ENCODE data around the gene STAP1. TPM values are rescaled to one million over a fixed set of nuclear protein-coding genes. Genes with fewer than 3 reads are reported as not detected.
"Not testable (repeated sequence)": the region's sequence is repeated elsewhere in the genome, so short reads cannot be mapped to it uniquely, and the experiment has no call there.

STAP1 gene
- total RNA-seq, 1 donor from 2014 or later: 1.7 TPM

DNA sequence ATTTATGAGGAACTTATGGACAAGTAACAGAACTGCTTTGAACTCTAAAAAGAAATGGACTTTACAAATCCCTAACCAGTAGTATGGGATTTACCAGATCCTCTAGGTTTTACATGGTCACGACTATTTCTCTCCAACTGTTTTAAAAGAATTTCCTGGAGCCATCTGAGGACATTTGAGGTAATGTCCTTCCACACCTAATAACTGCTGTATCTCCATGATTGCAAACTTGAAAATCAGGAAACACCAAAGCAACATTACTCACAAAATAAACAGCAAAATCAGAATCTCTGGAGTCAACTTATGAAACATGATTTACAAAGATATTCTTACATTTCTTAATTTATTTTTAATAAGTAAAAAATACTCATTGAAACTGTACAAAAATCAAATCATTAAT, 58.0 kb downstream of the STAP1 start:
- DNase-seq: no peak
- peaks cover 38% of the 10 kb centered on the region for H3K36me3 ChIP-seq
- no peak for TF ChIP-seq CTCF (IDR thresholded peaks at IDR 0.05)
- no peaks in the 10 kb centered on the region for H3K4me1 ChIP-seq
- no peak overlapping the region for H3K27ac ChIP-seq
- no peak overlapping the region for H3K4me3 ChIP-seq
- H3K9me3 ChIP-seq: no peaks in the 10 kb centered on the region
- no peaks in the 10 kb centered on the region for H3K27me3 ChIP-seq
- ATAC-seq: no peak
- intact Hi-C loops (cut with DNase I): no loop called here

DNA sequence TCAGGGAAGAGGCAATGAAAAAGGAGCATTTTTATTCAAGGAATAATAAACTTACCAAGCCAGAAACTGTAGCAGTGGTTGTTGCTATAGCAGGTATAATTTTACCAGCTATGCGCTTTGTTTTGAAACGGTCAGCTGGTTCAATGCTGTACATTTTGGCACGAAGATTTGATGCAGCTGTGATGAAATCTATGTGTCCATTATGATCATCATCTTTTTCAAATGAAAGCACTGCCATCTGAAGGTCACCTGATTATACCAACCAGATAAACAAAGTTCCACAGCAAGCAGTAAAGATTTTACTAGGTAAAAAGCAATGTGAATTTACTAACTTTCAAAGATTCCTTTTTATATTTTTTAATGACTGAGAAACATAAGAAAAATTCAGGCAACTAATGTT, 66.4 kb downstream of the STAP1 start:
- intact Hi-C loops (cut with DNase I): no loop called here
- Histone ChIP-seq H3K9me3 (no peaks in the 10 kb centered on the region), H3K4me3 (no peak overlapping the region), H3K27me3 (no peaks in the 10 kb centered on the region), H3K4me1 (no peaks in the 10 kb centered on the region), H3K27ac (no peak overlapping the region), H3K36me3 (peaks cover 82% of the 10 kb centered on the region)
- ATAC-seq: no peak
- no peak for TF ChIP-seq CTCF (IDR thresholded peaks at IDR 0.05)
- DNase-seq: no peak

DNA sequence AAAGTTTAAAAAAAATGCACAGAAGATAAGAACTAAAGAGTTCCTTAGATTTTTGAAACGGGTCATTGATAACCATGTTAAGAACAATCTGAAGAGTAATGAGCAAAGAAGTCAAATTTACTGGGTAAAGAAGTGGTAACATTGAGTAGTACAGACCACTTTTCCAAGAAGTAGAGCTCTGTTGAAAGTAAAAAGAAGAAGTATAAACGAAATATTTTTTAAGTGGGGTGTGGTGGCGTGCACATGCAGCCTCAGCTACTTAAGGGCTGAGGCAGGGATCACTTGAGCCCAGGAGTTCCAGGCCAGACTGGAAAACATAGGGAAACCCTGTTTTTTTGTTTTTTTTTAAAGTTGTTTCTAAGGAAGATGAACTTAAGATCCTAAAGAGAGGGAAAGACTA, 74.0 kb downstream of the STAP1 start:
- no peak for TF ChIP-seq CTCF (IDR thresholded peaks at IDR 0.05)
- intact Hi-C loops (cut with DNase I): no loop called here
- no peaks in the 10 kb centered on the region for H3K27me3 ChIP-seq
- H3K27ac ChIP-seq: no peak overlapping the region
- no peaks in the 10 kb centered on the region for H3K4me1 ChIP-seq
- peak; percentile 78 for ATAC-seq
- no peak overlapping the region for H3K4me3 ChIP-seq
- DNase-seq: no peak
- peaks cover 58% of the 10 kb centered on the region for H3K36me3 ChIP-seq
- no peaks in the 10 kb centered on the region for H3K9me3 ChIP-seq

DNA sequence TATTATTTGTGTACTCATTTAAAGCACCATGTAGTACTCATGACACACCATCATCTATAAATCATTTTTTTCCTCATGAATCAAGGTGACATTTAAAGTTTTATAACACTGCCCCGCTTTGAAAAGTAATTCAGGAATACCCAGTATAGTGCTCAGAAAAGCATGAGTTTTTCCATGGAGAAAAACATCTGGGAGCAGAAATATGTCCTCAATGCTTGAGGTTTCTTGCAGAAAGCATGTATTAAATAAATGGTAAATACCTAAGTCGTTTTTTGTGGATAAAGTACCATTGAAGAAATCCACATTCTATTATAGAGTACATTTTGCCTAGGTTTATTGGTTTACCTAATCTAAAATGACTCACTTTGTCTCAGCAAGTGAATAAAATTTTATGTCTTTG, 76.2 kb downstream of the STAP1 start:
- ATAC-seq (no peak), DNase-seq (no peak)
- Histone ChIP-seq H3K27ac (no peak overlapping the region), H3K9me3 (no peaks in the 10 kb centered on the region), H3K4me1 (no peaks in the 10 kb centered on the region), H3K4me3 (no peak overlapping the region), H3K27me3 (no peaks in the 10 kb centered on the region), H3K36me3 (peaks cover 58% of the 10 kb centered on the region)
- no peak for TF ChIP-seq CTCF (IDR thresholded peaks at IDR 0.05)
- intact Hi-C loops (cut with DNase I): no loop called here

DNA sequence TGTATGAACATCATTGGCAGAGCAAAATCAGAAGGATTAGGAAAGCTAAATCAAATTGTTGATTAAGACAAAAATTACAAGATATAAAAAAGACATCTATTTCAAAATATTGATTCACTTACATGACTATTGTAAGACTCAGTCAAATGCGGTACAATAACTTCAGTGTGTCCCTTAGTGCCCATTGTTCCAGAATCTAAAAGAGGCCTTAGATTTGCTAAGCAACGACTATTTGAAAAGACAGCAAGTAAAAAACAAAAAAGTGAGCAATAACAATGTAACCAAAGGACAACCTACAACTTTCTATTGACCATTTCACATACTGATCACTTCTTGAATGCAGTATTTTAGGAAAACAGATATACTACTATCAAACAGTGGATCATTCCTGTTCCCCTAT, 76.8 kb downstream of the STAP1 start:
- intact Hi-C loops (cut with DNase I): no loop called here
- Histone ChIP-seq H3K27ac (no peak overlapping the region), H3K4me1 (no peaks in the 10 kb centered on the region), H3K36me3 (peaks cover 55% of the 10 kb centered on the region), H3K9me3 (no peaks in the 10 kb centered on the region), H3K4me3 (no peak overlapping the region), H3K27me3 (no peaks in the 10 kb centered on the region)
- DNase-seq (no peak), ATAC-seq (no peak)
- TF ChIP-seq CTCF (IDR thresholded peaks at IDR 0.05): no peak

DNA sequence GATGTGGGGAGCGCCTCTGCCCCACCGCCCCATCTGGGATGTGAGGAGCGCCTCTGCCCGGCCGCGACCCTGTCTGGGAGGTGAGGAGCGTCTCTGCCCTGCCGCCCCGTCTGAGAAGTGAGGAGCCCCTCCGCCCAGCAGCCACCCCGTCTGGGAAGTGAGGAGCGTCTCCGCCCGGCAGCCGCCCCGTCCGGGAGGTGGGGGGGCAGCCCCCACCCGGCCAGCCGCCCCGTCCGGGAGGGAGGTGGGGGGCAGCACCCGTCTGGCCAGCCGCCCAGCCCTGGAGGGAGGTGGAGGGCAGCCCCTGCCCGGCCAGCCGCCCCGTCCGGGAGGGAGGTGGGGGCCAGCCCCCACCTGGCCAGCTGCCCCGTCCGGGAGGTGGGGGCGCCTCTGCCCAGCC, 78.5 kb downstream of the STAP1 start:
- H3K27me3 ChIP-seq; H3K27ac ChIP-seq; H3K9me3 ChIP-seq; DNase-seq; H3K4me3 ChIP-seq; H3K4me1 ChIP-seq; ATAC-seq; intact Hi-C loops (cut with DNase I): not testable (repeated sequence)
- H3K36me3 ChIP-seq: peaks cover 45% of the 10 kb centered on the region

All from upper lobe of right lung (tissue), 1 donor.